ENCODE measurements around the gene PTPRD. TPM values are rescaled to one million over a fixed set of nuclear protein-coding genes. Genes with fewer than 3 reads are reported as not detected.

Gene PTPRD
- total RNA-seq, 1 donor from 2014 or later = 0.05 TPM

DNA sequence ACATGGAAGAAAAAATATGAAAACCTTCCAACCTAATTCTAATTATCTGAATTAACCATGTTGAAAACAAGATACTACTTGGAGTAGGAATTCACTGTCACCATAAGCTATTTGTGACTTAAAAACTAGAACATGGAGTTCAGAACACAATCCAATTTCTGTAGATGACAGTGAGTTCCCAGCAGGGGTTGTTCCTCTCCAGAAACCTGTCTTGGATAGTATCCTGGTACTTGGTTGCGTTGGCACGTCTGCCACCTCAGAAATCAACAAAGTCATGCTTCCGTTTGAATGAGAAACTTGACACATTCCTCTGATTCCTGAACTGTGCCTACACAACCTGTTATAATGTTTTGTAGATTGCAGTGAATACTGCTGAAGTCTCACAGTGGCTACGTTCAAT lies 2023.3 kb downstream of the PTPRD start:
- no peak for DNase-seq (ENCODE audit: low spot score)
- no peaks in the 10 kb centered on the region for H3K9me3 Mint-ChIP-seq
- intact Hi-C loops (cut with micrococcal nuclease) = no loop called here
- H3K27me3 Mint-ChIP-seq (ENCODE audit: insufficient read depth) = no peaks in the 10 kb centered on the region
- H3K4me1 Mint-ChIP-seq (ENCODE audit: low read depth) = no peaks in the 10 kb centered on the region
- no peak overlapping the region for H3K4me3 Mint-ChIP-seq
- H3K27ac Mint-ChIP-seq = no peak overlapping the region
- H3K36me3 Mint-ChIP-seq (ENCODE audit: low read depth) = no peaks in the 10 kb centered on the region

DNA sequence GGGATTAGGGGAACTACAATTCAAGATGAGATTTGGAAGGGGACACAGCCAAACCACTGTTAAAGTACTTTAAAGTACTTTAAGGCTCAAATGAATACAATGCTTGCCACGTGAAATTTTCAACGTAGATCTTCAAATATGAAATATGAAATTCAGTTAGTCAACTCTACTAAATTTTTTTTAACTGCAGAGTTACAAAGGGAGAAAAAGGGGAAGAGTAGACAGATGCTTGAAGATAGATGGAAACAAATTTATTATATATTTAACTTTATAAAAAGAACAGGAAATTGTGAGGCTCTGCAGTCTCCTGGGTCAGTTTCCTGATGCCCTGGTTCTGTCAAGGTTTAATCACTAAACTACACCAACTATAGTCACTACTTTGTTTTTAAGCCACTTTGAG lies 2027.8 kb downstream of the PTPRD start:
- Mint-ChIP-seq H3K4me3 (no peak overlapping the region), H3K9me3 (no peaks in the 10 kb centered on the region), H3K4me1 (ENCODE audit: low read depth) (no peaks in the 10 kb centered on the region), H3K36me3 (ENCODE audit: low read depth) (no peaks in the 10 kb centered on the region), H3K27ac (no peak overlapping the region), H3K27me3 (ENCODE audit: insufficient read depth) (no peaks in the 10 kb centered on the region)
- intact Hi-C loops (cut with micrococcal nuclease) = no loop called here
- DNase-seq (ENCODE audit: low spot score) = no peak

DNA sequence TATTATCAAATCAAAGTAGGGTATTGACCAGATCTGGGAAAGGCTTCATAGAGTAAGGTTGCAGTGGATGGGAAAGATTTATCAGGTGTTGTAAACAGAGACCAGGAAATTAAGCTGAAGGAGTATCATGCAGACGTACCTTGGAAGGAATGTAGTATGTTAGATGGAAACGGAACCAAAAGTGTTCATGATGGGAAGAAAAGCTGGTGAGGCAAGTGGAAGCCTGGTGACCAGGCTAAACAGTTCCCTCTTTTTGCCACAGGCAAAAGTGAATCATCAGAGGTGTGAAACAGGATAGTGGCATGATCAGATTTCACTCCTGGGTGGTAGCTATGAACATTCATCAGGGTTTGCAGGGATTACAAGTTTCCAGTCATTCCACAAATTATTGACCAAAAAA lies 2033.1 kb downstream of the PTPRD start:
- H3K27me3 Mint-ChIP-seq (ENCODE audit: insufficient read depth) = no peaks in the 10 kb centered on the region
- H3K9me3 Mint-ChIP-seq = no peaks in the 10 kb centered on the region
- H3K4me1 Mint-ChIP-seq (ENCODE audit: low read depth) = no peaks in the 10 kb centered on the region
- no peaks in the 10 kb centered on the region for H3K36me3 Mint-ChIP-seq (ENCODE audit: low read depth)
- no peak for DNase-seq (ENCODE audit: low spot score)
- intact Hi-C loops (cut with micrococcal nuclease) = no loop called here
- H3K4me3 Mint-ChIP-seq = no peak overlapping the region
- no peak overlapping the region for H3K27ac Mint-ChIP-seq

DNA sequence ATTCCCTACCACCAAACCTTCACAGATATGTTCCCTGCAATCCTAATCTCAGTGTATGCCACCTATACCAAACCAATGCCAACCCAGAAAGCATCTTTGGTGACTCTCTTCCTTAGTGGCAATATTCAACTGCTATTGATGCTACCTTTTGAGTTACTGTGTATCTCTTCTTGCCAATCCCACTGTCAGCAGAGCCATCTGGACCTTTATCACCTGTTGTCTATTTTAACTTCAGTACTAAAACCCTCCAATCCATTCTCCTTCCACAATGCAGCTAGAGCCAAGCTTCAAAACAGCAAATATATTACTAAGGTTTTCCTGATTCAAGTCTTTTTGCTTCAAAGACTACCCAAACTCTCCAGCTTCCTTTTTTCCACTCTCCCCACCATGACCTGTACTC lies 2036.1 kb downstream of the PTPRD start:
- intact Hi-C loops (cut with micrococcal nuclease) = no loop called here
- H3K27ac Mint-ChIP-seq = no peak overlapping the region
- no peak for DNase-seq (ENCODE audit: low spot score)
- H3K36me3 Mint-ChIP-seq (ENCODE audit: low read depth) = no peaks in the 10 kb centered on the region
- H3K4me3 Mint-ChIP-seq = no peak overlapping the region
- no peaks in the 10 kb centered on the region for H3K4me1 Mint-ChIP-seq (ENCODE audit: low read depth)
- H3K27me3 Mint-ChIP-seq (ENCODE audit: insufficient read depth) = no peaks in the 10 kb centered on the region
- H3K9me3 Mint-ChIP-seq = no peaks in the 10 kb centered on the region

DNA sequence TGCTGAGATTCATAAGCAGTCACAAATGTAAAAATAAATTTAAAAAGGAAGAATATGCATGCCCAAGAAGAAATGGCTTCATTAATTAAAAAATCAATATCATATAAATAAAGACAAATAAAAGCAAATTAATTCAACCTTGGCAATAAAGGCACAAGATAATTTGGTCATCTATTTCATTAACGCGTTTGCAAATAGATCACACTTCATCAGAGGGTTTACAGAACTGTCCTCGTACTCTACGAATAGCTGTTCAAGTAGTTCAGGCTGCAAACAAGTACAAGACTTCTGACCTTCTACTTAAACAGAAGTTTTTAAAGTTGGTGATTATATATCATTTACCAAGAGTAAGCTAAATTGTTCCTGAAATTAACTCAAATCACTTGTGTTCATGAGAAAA lies 2038.0 kb downstream of the PTPRD start:
- H3K36me3 Mint-ChIP-seq (ENCODE audit: low read depth) = no peaks in the 10 kb centered on the region
- no peak overlapping the region for H3K27ac Mint-ChIP-seq
- H3K4me3 Mint-ChIP-seq = no peak overlapping the region
- no peaks in the 10 kb centered on the region for H3K27me3 Mint-ChIP-seq (ENCODE audit: insufficient read depth)
- no peaks in the 10 kb centered on the region for H3K9me3 Mint-ChIP-seq
- intact Hi-C loops (cut with micrococcal nuclease) = no loop called here
- DNase-seq (ENCODE audit: low spot score) = no peak
- no peaks in the 10 kb centered on the region for H3K4me1 Mint-ChIP-seq (ENCODE audit: low read depth)

DNA sequence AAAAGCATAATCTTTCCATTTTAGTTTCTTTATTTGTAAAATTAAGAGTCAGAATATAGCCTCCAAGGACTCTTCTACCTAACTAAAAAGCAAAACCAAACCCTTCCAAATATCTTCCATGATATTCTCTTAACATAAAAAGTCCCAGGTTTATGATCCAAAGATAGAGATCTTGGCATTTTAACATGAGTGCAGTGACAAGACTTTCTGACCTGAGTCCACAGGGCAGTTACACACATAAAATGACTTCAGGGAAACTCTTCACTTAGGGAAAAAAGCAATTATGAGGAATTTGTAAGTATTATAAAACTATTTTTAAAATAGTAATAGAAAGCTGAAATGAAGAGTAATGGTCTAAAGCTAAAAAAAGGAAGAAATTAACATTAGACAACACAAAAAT lies 2040.6 kb downstream of the PTPRD start:
- H3K9me3 Mint-ChIP-seq = no peaks in the 10 kb centered on the region
- H3K4me1 Mint-ChIP-seq (ENCODE audit: low read depth) = no peaks in the 10 kb centered on the region
- H3K27ac Mint-ChIP-seq = no peak overlapping the region
- no peak for DNase-seq (ENCODE audit: low spot score)
- intact Hi-C loops (cut with micrococcal nuclease) = no loop called here
- no peaks in the 10 kb centered on the region for H3K36me3 Mint-ChIP-seq (ENCODE audit: low read depth)
- no peaks in the 10 kb centered on the region for H3K27me3 Mint-ChIP-seq (ENCODE audit: insufficient read depth)
- no peak overlapping the region for H3K4me3 Mint-ChIP-seq

DNA sequence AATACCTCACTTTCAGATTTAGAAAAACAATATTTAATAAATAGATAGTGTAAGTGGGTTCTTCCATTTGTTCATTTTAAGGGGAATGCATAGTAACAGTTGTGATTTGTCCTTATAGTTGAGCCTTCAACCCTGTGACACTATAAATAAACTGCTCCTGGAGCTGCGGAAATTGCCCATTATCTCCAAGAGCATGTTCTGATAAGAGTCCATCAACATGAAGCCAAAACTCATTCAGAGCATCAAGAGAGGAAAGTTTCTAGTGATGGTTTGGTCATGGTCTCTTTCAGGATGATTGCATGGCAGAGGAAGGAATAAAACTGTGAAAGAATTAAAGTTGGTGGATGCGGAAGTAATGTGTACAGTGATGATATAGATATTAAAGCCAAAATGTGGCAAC lies 2041.2 kb downstream of the PTPRD start:
- H3K36me3 Mint-ChIP-seq (ENCODE audit: low read depth) = no peaks in the 10 kb centered on the region
- no peak overlapping the region for H3K27ac Mint-ChIP-seq
- no peaks in the 10 kb centered on the region for H3K9me3 Mint-ChIP-seq
- DNase-seq (ENCODE audit: low spot score) = no peak
- no peaks in the 10 kb centered on the region for H3K27me3 Mint-ChIP-seq (ENCODE audit: insufficient read depth)
- no peaks in the 10 kb centered on the region for H3K4me1 Mint-ChIP-seq (ENCODE audit: low read depth)
- H3K4me3 Mint-ChIP-seq = no peak overlapping the region
- intact Hi-C loops (cut with micrococcal nuclease) = no loop called here

DNA sequence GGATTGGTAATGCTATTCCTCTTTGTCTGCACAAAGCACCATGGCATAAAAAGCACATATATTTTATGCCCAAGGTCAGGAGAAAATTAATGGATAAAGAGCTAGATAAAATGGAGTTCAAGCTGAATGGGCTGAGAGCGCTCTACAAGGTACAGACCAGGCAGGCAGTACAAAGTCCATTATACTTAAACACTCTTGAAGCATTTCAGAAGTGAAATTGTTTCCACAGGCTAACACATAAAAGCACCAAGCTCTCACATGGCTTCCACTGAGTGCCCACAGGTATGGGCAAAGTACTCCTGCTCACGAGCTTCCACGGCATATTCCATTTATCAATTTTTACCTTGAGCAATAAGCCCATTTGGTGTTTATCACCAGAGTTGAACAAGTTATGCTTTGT lies 2042.0 kb downstream of the PTPRD start:
- H3K36me3 Mint-ChIP-seq (ENCODE audit: low read depth) = no peaks in the 10 kb centered on the region
- intact Hi-C loops (cut with micrococcal nuclease) = no loop called here
- H3K9me3 Mint-ChIP-seq = no peaks in the 10 kb centered on the region
- no peaks in the 10 kb centered on the region for H3K27me3 Mint-ChIP-seq (ENCODE audit: insufficient read depth)
- H3K4me1 Mint-ChIP-seq (ENCODE audit: low read depth) = no peaks in the 10 kb centered on the region
- H3K4me3 Mint-ChIP-seq = no peak overlapping the region
- DNase-seq (ENCODE audit: low spot score) = no peak
- H3K27ac Mint-ChIP-seq = no peak overlapping the region

DNA sequence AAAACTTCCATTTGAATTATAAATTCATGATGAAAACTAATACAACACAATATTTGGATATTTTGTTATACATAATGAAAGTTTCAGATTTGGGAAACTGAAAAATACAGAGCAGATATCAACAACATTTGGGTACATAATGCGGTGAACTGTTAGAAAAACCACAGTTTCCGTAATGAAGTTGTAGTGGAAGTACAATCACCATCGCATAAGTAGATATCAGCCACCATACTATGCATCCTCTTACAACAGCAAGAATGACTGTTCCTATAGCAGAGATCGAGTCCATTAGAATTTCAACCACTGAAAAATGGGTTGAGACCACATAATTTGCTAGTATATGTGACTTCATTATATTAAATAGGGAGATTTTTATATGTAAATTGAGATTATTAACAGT lies 2043.0 kb downstream of the PTPRD start:
- Mint-ChIP-seq H3K27ac (no peak overlapping the region), H3K4me1 (ENCODE audit: low read depth) (no peaks in the 10 kb centered on the region), H3K36me3 (ENCODE audit: low read depth) (no peaks in the 10 kb centered on the region), H3K9me3 (no peaks in the 10 kb centered on the region), H3K27me3 (ENCODE audit: insufficient read depth) (no peaks in the 10 kb centered on the region), H3K4me3 (no peak overlapping the region)
- no peak for DNase-seq (ENCODE audit: low spot score)
- intact Hi-C loops (cut with micrococcal nuclease) = no loop called here

DNA sequence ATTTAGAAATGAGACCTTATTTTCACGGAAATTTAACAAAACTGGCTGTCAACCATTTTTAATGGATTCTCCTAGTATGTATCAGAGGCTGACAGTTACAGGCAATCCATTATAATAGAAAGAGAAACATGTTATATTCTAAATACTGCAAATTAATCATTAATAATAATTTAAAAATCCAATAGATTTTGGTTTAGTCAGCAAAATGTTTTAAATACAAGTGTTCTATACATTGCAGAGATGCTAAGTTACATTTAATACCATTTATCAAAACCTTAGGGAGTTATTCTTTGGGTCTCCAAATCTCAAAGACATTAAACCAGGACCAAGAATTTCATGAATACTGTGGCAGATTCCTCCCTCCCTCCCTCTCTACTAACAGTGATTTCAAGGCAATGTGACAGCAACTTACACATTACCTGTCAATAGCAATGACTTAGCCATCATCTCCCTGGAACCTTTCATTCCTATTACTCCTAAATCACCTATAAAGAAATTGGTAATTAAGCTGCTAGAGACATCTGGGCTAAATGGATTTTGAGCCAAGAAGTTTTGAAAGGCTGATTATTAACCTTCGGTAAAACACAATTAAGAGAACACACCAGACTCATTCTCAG lies 2044.7 kb downstream of the PTPRD start:
- no peaks in the 10 kb centered on the region for H3K36me3 Mint-ChIP-seq (ENCODE audit: low read depth)
- DNase-seq (ENCODE audit: low spot score) = no peak
- no peaks in the 10 kb centered on the region for H3K27me3 Mint-ChIP-seq (ENCODE audit: insufficient read depth)
- H3K4me1 Mint-ChIP-seq (ENCODE audit: low read depth) = no peaks in the 10 kb centered on the region
- intact Hi-C loops (cut with micrococcal nuclease) = no loop called here
- H3K9me3 Mint-ChIP-seq = no peaks in the 10 kb centered on the region
- H3K4me3 Mint-ChIP-seq = no peak overlapping the region
- H3K27ac Mint-ChIP-seq = no peak overlapping the region

DNA sequence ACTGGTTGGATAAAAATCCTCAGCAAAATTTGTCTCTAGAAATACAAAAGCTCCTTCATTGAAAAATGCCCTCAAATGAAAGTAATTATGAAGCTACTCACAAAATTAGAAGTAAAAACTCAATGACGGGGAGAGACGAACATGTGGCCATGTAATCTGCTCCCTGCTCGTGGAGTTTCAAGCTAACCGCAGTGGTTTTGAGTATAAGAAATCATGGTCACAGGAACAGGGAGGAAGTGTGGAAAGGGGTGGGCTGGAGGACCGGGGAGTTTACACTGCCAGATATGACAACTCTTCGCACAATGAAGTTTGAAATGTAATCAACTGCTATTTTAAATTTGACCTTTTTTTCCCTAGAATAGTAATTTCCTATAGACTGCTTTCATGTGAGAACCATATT lies 2047.8 kb downstream of the PTPRD start:
- Mint-ChIP-seq H3K36me3 (ENCODE audit: low read depth) (no peaks in the 10 kb centered on the region), H3K27me3 (ENCODE audit: insufficient read depth) (no peaks in the 10 kb centered on the region), H3K4me1 (ENCODE audit: low read depth) (no peaks in the 10 kb centered on the region), H3K9me3 (no peaks in the 10 kb centered on the region), H3K4me3 (no peak overlapping the region), H3K27ac (no peak overlapping the region)
- DNase-seq (ENCODE audit: low spot score) = no peak
- intact Hi-C loops (cut with micrococcal nuclease) = no loop called here

DNA sequence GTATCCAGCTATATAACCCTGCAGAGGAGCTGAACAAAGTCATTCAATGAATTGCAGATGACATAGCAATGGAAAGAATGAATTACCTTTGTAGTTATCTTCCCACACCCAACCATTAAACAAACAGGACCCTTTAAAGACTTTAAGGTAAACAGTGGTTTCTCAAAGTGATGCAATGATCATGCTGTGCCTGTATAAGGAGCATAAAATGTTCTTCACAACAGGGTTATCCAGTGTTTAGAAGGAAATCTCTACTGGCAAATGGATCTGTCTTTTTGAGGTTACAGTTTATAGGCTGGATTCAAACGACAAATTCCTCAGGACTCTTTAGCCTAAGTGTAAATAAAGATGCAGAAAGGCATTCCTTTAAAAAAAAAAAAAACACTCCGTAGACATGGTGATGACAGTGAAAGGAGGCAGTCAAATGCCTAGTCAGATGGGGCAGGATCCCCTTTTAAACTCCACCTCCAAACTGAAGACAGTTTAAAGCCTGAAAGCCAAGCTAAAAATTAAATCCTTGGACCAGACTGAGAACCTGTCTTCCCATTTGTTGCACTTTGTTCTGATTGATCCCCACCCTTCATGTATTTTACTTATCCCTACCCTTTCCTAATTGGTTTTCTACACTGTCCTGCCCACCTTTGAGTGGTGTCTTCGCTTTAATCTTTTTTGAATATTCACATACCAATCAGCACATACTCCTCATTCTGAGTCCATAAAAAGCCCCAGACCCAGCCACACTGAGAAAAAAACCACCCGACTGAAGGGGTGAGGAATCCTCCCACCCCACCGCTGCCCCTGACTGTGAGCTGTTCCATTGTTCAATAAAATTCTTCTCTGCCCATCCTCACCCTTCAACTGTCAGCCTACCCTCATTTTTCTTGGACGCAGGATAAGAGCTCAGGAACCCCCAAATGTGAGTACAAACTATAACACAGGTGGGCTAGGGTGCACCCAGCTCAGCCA lies 2052.0 kb downstream of the PTPRD start:
- Mint-ChIP-seq H3K27ac (no peak overlapping the region), H3K4me3 (no peak overlapping the region), H3K9me3 (no peaks in the 10 kb centered on the region), H3K27me3 (ENCODE audit: insufficient read depth) (no peaks in the 10 kb centered on the region), H3K4me1 (ENCODE audit: low read depth) (no peaks in the 10 kb centered on the region), H3K36me3 (ENCODE audit: low read depth) (no peaks in the 10 kb centered on the region)
- no peak for DNase-seq (ENCODE audit: low spot score)
- intact Hi-C loops (cut with micrococcal nuclease) = no loop called here

DNA sequence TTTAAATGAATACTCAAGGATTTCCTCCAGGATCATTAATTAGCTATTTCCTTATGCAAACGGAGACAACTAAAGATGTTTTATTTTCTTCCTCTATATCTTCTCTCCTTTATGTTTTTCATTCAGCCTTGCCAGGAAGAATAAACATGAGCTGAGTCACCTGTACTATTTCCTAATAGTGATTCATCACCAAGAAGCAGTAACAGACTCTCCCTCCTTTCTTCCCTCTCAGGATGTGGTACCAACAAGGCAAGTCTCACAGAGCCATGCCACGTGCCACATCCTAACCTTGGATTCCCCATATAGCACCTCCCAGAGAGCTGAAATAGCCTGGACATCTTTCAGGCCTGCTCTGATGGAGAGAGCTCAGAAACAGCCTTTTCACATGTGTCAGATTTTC lies 2054.6 kb downstream of the PTPRD start:
- intact Hi-C loops (cut with micrococcal nuclease) = no loop called here
- Mint-ChIP-seq H3K4me1 (ENCODE audit: low read depth) (no peaks in the 10 kb centered on the region), H3K4me3 (no peak overlapping the region), H3K27ac (no peak overlapping the region), H3K9me3 (no peaks in the 10 kb centered on the region), H3K36me3 (ENCODE audit: low read depth) (no peaks in the 10 kb centered on the region), H3K27me3 (ENCODE audit: insufficient read depth) (no peaks in the 10 kb centered on the region)
- no peak for DNase-seq (ENCODE audit: low spot score)
